Naive thymus-derived CD4-positive, alpha-beta T cell (primary cell): ENCODE data around the gene RNU5B-1. TPM values are rescaled to one million over a fixed set of nuclear protein-coding genes. Genes with fewer than 3 reads are reported as not detected.
A peak's percentile ranks its signal among the peaks of the same experiment; 100 is the strongest.

Experiments used
- ATAC-seq: fragments of 150-1000 bp; cut with Tn5 transposase; 2 replicates; pipeline ENCODE4 v1.10.0; 2021; ENCODE audit warnings: mild to moderate bottlenecking, moderate library complexity
- CTCF ChIA-PET: fragments of 350-600 bp; sonication (Branson Sonifier 250); formaldehyde crosslinking; loops from one replicate; lab custom pipeline; 2021; ENCODE audit warnings: antibody characterized with exemption; lab: Charles Lee
- POLR2A ChIA-PET: fragments of 350-600 bp; sonication (Branson Sonifier 250); formaldehyde crosslinking; loops from one replicate; lab custom pipeline; 2021; ENCODE audit warnings: antibody characterized with exemption, inconsistent platforms; lab: Charles Lee
- DNase-seq, 9 donors: peaks; one replicate each; pipeline versions ENCODE4 v3.0.0 to v3.0.0-alpha.2; 2020 to 2022; ENCODE audit warnings: mixed read lengths in 1 of 9
- H3K27ac ChIP-seq: one replicate; pipeline ENCODE4 v1.7.0; 2013; ENCODE audit warnings: mild to moderate bottlenecking, low read depth, low read length, moderate library complexity
- H3K27me3 ChIP-seq, 2 donors: one replicate each; pipeline ENCODE4 v1.7.0; 2013; ENCODE audit warnings: low read length in 2 of 2, mild to moderate bottlenecking in 2 of 2, moderate library complexity in 2 of 2; ENCODE audit not compliant: control insufficient read depth in 2 of 2, insufficient read depth in 2 of 2
- H3K36me3 ChIP-seq, 3 experiments: 1 replicate in 2 of 3; 2 replicates in 1 of 3; pipeline ENCODE4 v1.7.0; 2013; ENCODE audit warnings: low read length in 3 of 3, mild to moderate bottlenecking in 3 of 3, moderate library complexity in 1 of 3; ENCODE audit not compliant: insufficient read depth in 3 of 3, control insufficient read depth in 2 of 3
- H3K4me1 ChIP-seq, 2 donors: one replicate each; pipeline ENCODE4 v1.7.0; 2013; ENCODE audit warnings: low read length in 2 of 2, mild to moderate bottlenecking in 2 of 2, moderate library complexity in 1 of 2; ENCODE audit not compliant: control insufficient read depth in 2 of 2, insufficient read depth in 2 of 2
- H3K4me3 ChIP-seq: 2 replicates; pipeline ENCODE4 v1.7.0; 2013; ENCODE audit warnings: mild to moderate bottlenecking, low read length
- H3K9me3 ChIP-seq, 3 experiments: 1 replicate in 2 of 3; 2 replicates in 1 of 3; pipeline ENCODE4 v1.7.0; 2013; ENCODE audit warnings: low read length in 3 of 3; ENCODE audit not compliant: control insufficient read depth in 2 of 3
- H3K27ac Mint-ChIP-seq, 9 donors: one replicate each; pipeline ENCODE4 v1.8.0; 2020 to 2022; ENCODE audit warnings: mixed read lengths in 9 of 9, mild to moderate bottlenecking in 8 of 9, moderate library complexity in 5 of 9, inconsistent platforms in 2 of 9
- H3K27me3 Mint-ChIP-seq, 5 donors: one replicate each; pipeline ENCODE4 v1.8.0; 2021 to 2022; ENCODE audit warnings: mixed read lengths in 5 of 5, mild to moderate bottlenecking in 1 of 5
- H3K36me3 Mint-ChIP-seq, 5 donors: one replicate each; pipeline ENCODE4 v1.8.0; 2020 to 2022; ENCODE audit warnings: mixed read lengths in 5 of 5, mild to moderate bottlenecking in 3 of 5, inconsistent platforms in 1 of 5
- H3K4me1 Mint-ChIP-seq, 7 donors: one replicate each; pipeline ENCODE4 v1.8.0; 2020 to 2022; ENCODE audit warnings: mixed read lengths in 7 of 7, mild to moderate bottlenecking in 3 of 7, inconsistent platforms in 1 of 7
- H3K4me3 Mint-ChIP-seq, 10 donors: one replicate each; pipeline ENCODE4 v1.8.0; 2020 to 2022; ENCODE audit warnings: mild to moderate bottlenecking in 10 of 10, mixed read lengths in 10 of 10, moderate library complexity in 6 of 10, inconsistent platforms in 2 of 10
- H3K9me3 Mint-ChIP-seq, 11 donors: one replicate each; pipeline ENCODE4 v1.8.0; 2020 to 2022; ENCODE audit warnings: mixed read lengths in 11 of 11, mild to moderate bottlenecking in 4 of 11, inconsistent platforms in 1 of 11, moderate library complexity in 1 of 11
- intact Hi-C, 2 donors: fragments of 100-400 bp; cut with micrococcal nuclease; formaldehyde crosslinking; loops; one replicate each; pipeline ENCODE4 v1.15.1; 2023
- polyA plus RNA-seq, 2 donors: library from polyadenylated mRNA; unstranded; fragments of 300-500 nt; fragmentation: Illumina TruSeq; gene quantifications; one replicate each; pipeline ENCODE4 v1.2.3, GENCODE V29; 2021
- total RNA-seq, 6 experiments: library from RNA in 5 of 6; stranded (reverse) in 5 of 6; gene quantifications; 1 replicate in 5 of 6; 2 replicates in 1 of 6; pipeline ENCODE4 v1.2.3 and lab custom pipeline; 2021 to 2026

RNU5B-1 gene
- total and polyA plus RNA-seq, 7 experiments from 2014 or later = 18.9 TPM; not detected in 6

GRCh38 chr15:65310431-65311137 lies 6.1 kb downstream of the RNU5B-1 start:
- no peak overlapping the region for H3K4me3 Mint-ChIP-seq
- no peak overlapping the region for H3K4me3 ChIP-seq
- H3K9me3 Mint-ChIP-seq = no peaks in the 10 kb centered on the region
- H3K36me3 ChIP-seq = no peaks in the 10 kb centered on the region
- intact Hi-C loops = no loop called here
- no peak for DNase-seq
- H3K4me1 ChIP-seq = no peaks in the 10 kb centered on the region
- H3K36me3 Mint-ChIP-seq = no peaks in the 10 kb centered on the region
- no peak for ATAC-seq
- CTCF ChIA-PET = interaction anchor here (0.7 to 0.8 kb wide), 2 partner anchors 10 to 1537 kb away, joined by 3 read pairs; no protein-coding TSS in a partner anchor
- no peaks in the 10 kb centered on the region for H3K27me3 ChIP-seq
- peaks cover 0 to 12% (median 9%) of the 10 kb centered on the region in 7 donors for H3K4me1 Mint-ChIP-seq
- no peaks in the 10 kb centered on the region for H3K9me3 ChIP-seq
- POLR2A ChIA-PET = interaction anchor here (0.6 kb wide), 1 partner anchor 1439 kb away, joined by 4 read pairs; no protein-coding TSS in a partner anchor
- no peak overlapping the region for H3K27ac ChIP-seq
- peaks cover 0 to 8% (median 0%) of the 10 kb centered on the region in 5 donors for H3K27me3 Mint-ChIP-seq
- no peak overlapping the region for H3K27ac Mint-ChIP-seq

- ATAC-seq (no peak), DNase-seq (no peak)
- Mint-ChIP-seq H3K27me3 (peaks cover 0 to 6% (median 0%) of the 10 kb centered on the region in 5 donors), H3K4me1 (peaks cover 0 to under 1% (median 0%) of the 10 kb centered on the region in 7 donors), H3K9me3 (no peaks in the 10 kb centered on the region), H3K27ac (no peak overlapping the region), H3K36me3 (no peaks in the 10 kb centered on the region), H3K4me3 (no peak overlapping the region)
- Histone ChIP-seq H3K36me3 (no peaks in the 10 kb centered on the region), H3K27me3 (no peaks in the 10 kb centered on the region), H3K9me3 (no peaks in the 10 kb centered on the region), H3K27ac (no peak overlapping the region), H3K4me3 (no peak overlapping the region), H3K4me1 (no peaks in the 10 kb centered on the region)
- CTCF ChIA-PET = no interaction called here
- POLR2A ChIA-PET = no interaction called here
- intact Hi-C loops = no loop called here
Observed at GRCh38 chr15:65311760-65312159, 7.3 kb downstream of the RNU5B-1 start.

GRCh38 chr15:65312400-65312916 lies 8.0 kb downstream of the RNU5B-1 start:
- Histone ChIP-seq H3K9me3 (no peaks in the 10 kb centered on the region), H3K27me3 (no peaks in the 10 kb centered on the region), H3K4me3 (no peak overlapping the region), H3K27ac (no peak overlapping the region), H3K36me3 (no peaks in the 10 kb centered on the region), H3K4me1 (no peaks in the 10 kb centered on the region)
- Mint-ChIP-seq H3K4me3 (no peak overlapping the region), H3K27ac (no peak overlapping the region), H3K36me3 (no peaks in the 10 kb centered on the region), H3K9me3 (no peaks in the 10 kb centered on the region), H3K4me1 (no peaks in the 10 kb centered on the region), H3K27me3 (peaks cover 0 to 5% (median 0%) of the 10 kb centered on the region in 5 donors)
- DNase-seq (no peak), ATAC-seq (no peak)
- ChIA-PET POLR2A (interaction anchor here (0.6 kb wide), 1 partner anchor 10 kb away, joined by 3 read pairs; no protein-coding TSS in a partner anchor), CTCF (no interaction called here)
- intact Hi-C loops = no loop called here

GRCh38 chr15:65318870-65319356 lies 14.4 kb downstream of the RNU5B-1 start:
- no peaks in the 10 kb centered on the region for H3K9me3 ChIP-seq
- ATAC-seq (peak; percentile 97), DNase-seq (peak; percentile 57 to 76 (median 71))
- no peaks in the 10 kb centered on the region for H3K36me3 Mint-ChIP-seq
- no peaks in the 10 kb centered on the region for H3K9me3 Mint-ChIP-seq
- CTCF ChIA-PET = interaction anchor here (0.7 to 3.5 kb wide), 4 partner anchors 14 to 214 kb away, joined by 3 to 45 read pairs (median 3); partner anchors contain the start of gene RNU5B-1
- H3K27ac ChIP-seq = no peak overlapping the region
- POLR2A ChIA-PET = interaction anchor here (0.7 to 3.1 kb wide), 6 partner anchors 14 to 514 kb away, joined by 3 to 11 read pairs (median 3); partner anchors contain the start of gene RNU5B-1
- no peaks in the 10 kb centered on the region for H3K4me1 ChIP-seq
- peaks cover 0 to 31% (median 7%) of the 10 kb centered on the region in 5 donors for H3K27me3 Mint-ChIP-seq
- no peaks in the 10 kb centered on the region for H3K36me3 ChIP-seq
- H3K4me3 ChIP-seq = no peak overlapping the region
- no peaks in the 10 kb centered on the region for H3K27me3 ChIP-seq
- H3K27ac Mint-ChIP-seq = peak overlapping the region in 1 of 9 donors; percentile 2
- H3K4me1 Mint-ChIP-seq = peaks cover 0 to 3% (median 0%) of the 10 kb centered on the region in 7 donors
- H3K4me3 Mint-ChIP-seq = no peak overlapping the region
- intact Hi-C loops = loop anchor here (1.0 to 5.0 kb wide), 4 partner anchors 15 to 83 kb away; partner anchors contain the start of gene RNU5B-1 (in 1 of the 2)

GRCh38 chr15:65323071-65323511 lies 18.6 kb downstream of the RNU5B-1 start:
- Histone ChIP-seq H3K9me3 (no peaks in the 10 kb centered on the region), H3K27me3 (no peaks in the 10 kb centered on the region), H3K36me3 (no peaks in the 10 kb centered on the region), H3K4me1 (no peaks in the 10 kb centered on the region), H3K27ac (no peak overlapping the region), H3K4me3 (no peak overlapping the region)
- no peaks in the 10 kb centered on the region for H3K9me3 Mint-ChIP-seq
- ChIA-PET CTCF (interaction anchor here (1.1 to 1.3 kb wide), 2 partner anchors 62 to 65 kb away, joined by 4 to 5 read pairs; no protein-coding TSS in a partner anchor), POLR2A (no interaction called here)
- no peak for ATAC-seq
- H3K4me3 Mint-ChIP-seq = no peak overlapping the region
- no peak for DNase-seq
- H3K27me3 Mint-ChIP-seq = peaks cover 0 to 37% (median 18%) of the 10 kb centered on the region in 5 donors
- intact Hi-C loops = no loop called here
- no peaks in the 10 kb centered on the region for H3K36me3 Mint-ChIP-seq
- peaks cover 0 to 3% (median 0%) of the 10 kb centered on the region in 7 donors for H3K4me1 Mint-ChIP-seq
- no peak overlapping the region for H3K27ac Mint-ChIP-seq

GRCh38 chr15:65326117-65326526 lies 21.6 kb downstream of the RNU5B-1 start:
- Mint-ChIP-seq H3K36me3 (no peaks in the 10 kb centered on the region), H3K27ac (no peak overlapping the region)
- POLR2A ChIA-PET = no interaction called here

More at GRCh38 chr15:65326117-65326526, 21.6 kb downstream of the RNU5B-1 start:
- no peak for DNase-seq
- intact Hi-C loops = loop anchor here in 1 of 2 donors (1.0 kb wide), 1 partner anchor 42 kb away; no protein-coding TSS in a partner anchor
- ATAC-seq = no peak
- Mint-ChIP-seq H3K27me3 (peaks cover 0 to 22% (median 18%) of the 10 kb centered on the region in 5 donors), H3K4me3 (no peak overlapping the region), H3K9me3 (no peaks in the 10 kb centered on the region), H3K4me1 (no peaks in the 10 kb centered on the region)
- Histone ChIP-seq H3K27ac (no peak overlapping the region), H3K4me3 (no peak overlapping the region), H3K4me1 (no peaks in the 10 kb centered on the region), H3K9me3 (no peaks in the 10 kb centered on the region), H3K36me3 (no peaks in the 10 kb centered on the region), H3K27me3 (no peaks in the 10 kb centered on the region)
- CTCF ChIA-PET = no interaction called here
